ENCODE measurements around the gene WFIKKN1.

DNA sequence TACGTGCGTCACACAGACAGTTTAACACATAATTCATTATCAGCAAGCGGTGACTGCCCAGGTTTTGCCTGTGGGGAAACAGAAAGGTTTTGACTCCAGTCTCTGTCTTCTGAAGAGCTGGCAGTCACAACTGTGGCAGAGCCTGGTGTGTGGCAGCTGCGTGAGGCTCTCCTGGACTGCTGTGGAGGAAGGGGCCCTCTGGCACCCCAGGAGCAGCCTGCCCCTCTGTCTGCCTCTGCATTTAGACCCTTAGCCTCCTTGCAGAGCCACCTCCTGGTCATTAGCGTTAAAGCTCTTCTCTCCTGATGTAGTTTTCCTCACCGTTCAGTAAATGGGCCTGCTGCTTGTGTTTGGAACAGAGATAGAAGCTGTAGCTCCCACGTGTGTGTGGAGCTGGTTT lies 30.0 kb upstream of the WFIKKN1 start:
- TF ChIP-seq, protein P1, sequence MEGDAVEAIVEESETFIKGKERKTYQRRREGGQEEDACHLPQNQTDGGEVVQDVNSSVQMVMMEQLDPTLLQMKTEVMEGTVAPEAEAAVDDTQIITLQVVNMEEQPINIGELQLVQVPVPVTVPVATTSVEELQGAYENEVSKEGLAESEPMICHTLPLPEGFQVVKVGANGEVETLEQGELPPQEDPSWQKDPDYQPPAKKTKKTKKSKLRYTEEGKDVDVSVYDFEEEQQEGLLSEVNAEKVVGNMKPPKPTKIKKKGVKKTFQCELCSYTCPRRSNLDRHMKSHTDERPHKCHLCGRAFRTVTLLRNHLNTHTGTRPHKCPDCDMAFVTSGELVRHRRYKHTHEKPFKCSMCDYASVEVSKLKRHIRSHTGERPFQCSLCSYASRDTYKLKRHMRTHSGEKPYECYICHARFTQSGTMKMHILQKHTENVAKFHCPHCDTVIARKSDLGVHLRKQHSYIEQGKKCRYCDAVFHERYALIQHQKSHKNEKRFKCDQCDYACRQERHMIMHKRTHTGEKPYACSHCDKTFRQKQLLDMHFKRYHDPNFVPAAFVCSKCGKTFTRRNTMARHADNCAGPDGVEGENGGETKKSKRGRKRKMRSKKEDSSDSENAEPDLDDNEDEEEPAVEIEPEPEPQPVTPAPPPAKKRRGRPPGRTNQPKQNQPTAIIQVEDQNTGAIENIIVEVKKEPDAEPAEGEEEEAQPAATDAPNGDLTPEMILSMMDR (IDR thresholded peaks at IDR 0.05): peak in 1 of 12 donors; percentile 11
- no peak for TF ChIP-seq POLR2A (IDR thresholded peaks at IDR 0.05)
